PFSK-1 (cell line): ENCODE results near the gene ITGAE.

Experiments used
- FOXP2 ChIP-seq: optimal IDR thresholded peaks from 2 replicates; pipeline ENCODE3; 2011; ENCODE audit warnings: borderline replicate concordance, control low read depth, inconsistent platforms; ENCODE audit not compliant: insufficient read depth; ENCODE audit errors: extremely low read length, extremely low read depth
- SIN3A ChIP-seq: IDR thresholded peaks from 2 replicates; pipeline ENCODE4 v1.6.1; 2012; ENCODE audit warnings: mild to moderate bottlenecking, low read length, moderate library complexity, borderline replicate concordance; ENCODE audit not compliant: insufficient read depth

GRCh38 chr17:3761036-3761917 lies 39.7 kb downstream of the ITGAE start:
- TF ChIP-seq SIN3A (no peak), FOXP2 (no peak)
